GM19035 (cell line): Measurements from ENCODE around the gene WDR47.

ENCODE experiments used
- ATAC-seq: cut with Tn5 transposase; IDR thresholded peaks from one replicate; pipeline ENCODE4 v1.9.1; 2021; ENCODE audit not compliant: unreplicated experiment

The WDR47 gene

GRCh38 chr1:109041621-109042468 is at the start of gene WDR47:
Gene WDR47 (minus strand): TSS chr1:109042102. CDS start chr1:109023512, 18,590 bp downstream.
- ATAC-seq = peak; percentile 92

- ATAC-seq = peak; percentile 39
These were observed 49.4 kb upstream of the WDR47 start for GRCh38 chr1:109091078-109091838.

GRCh38 chr1:109090196-109091077 is 48.5 kb upstream of the WDR47 start, which contains the start of gene TMEM167B:
Gene TMEM167B (plus strand): TSS chr1:109090764. CDS start chr1:109090873, 109 bp downstream.
- peak; percentile 92 for ATAC-seq

GRCh38 chr1:109089242-109090015 is 47.5 kb upstream of the WDR47 start:
- ATAC-seq = no peak

GRCh38 chr1:109084563-109085517 is 42.9 kb upstream of the WDR47 start:
- no peak for ATAC-seq

- ATAC-seq = no peak
These were observed 42.0 kb upstream of the WDR47 start for GRCh38 chr1:109083923-109084322.

GRCh38 chr1:109083501-109083900 is 41.6 kb upstream of the WDR47 start:
- no peak for ATAC-seq

- ATAC-seq = no peak
These were observed 38.7 kb upstream of the WDR47 start for GRCh38 chr1:109080441-109081082.

- no peak for ATAC-seq
These were observed 37.3 kb upstream of the WDR47 start for GRCh38 chr1:109079240-109079622.

GRCh38 chr1:109078317-109078716 is 36.4 kb upstream of the WDR47 start:
- ATAC-seq = no peak

DNA sequence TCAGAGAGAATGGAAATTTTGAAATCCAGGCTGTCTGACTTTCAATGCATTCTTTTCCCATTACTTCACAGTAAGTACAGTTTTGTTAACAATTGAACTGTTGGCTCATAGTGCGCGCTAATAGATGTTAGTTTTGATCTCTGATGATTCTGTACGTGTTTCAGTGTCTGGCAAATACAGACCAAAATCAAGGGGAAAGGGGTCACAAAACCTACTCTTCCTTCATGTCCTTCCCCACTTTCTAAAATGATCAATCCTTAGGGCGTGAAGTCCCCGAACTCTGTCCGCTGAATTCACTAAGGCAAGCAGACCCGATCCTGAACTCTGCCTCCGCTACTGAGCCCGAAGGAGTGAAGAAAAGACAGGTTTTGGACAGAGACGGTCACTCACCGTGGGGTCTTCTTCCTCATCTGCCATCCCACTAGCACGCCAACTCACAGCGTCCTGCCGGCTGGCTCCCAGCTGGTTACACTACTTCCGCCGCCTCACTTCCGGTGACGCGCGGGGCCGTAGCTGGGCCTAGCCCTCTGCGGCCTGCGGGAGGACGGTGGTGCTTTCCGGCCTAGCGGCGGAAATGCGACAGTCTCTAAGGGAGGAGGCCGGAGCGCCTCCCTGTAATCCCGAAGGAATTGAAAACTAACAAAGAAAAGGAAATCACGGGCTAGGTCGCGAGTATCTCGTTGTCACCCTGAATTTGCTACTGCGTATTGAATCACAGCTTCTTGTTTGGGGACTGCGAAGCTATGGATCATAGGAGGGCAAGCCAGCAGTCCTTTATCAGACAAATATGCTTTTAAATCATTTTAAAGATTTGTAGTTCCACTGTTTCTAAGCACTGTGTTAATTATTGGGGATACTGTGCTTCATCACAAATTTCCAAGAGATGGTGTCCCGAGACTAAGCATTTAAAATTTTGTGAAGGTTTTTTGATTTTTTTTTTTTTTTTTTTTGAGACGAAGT is 33.9 kb upstream of the WDR47 start, which contains the start of gene TAF13:
TAF13 (minus strand) TSS at position 473 of the 960 bp plus-strand sequence; CDS start at position 417, 56 bp downstream.
- peak; percentile 99 for ATAC-seq

- ATAC-seq = no peak
These were observed 27.4 kb upstream of the WDR47 start for GRCh38 chr1:109069294-109069693.

GRCh38 chr1:109067883-109068282 is 26.0 kb upstream of the WDR47 start:
- ATAC-seq = no peak

GRCh38 chr1:109065137-109065536 is 23.2 kb upstream of the WDR47 start:
- ATAC-seq = no peak

DNA sequence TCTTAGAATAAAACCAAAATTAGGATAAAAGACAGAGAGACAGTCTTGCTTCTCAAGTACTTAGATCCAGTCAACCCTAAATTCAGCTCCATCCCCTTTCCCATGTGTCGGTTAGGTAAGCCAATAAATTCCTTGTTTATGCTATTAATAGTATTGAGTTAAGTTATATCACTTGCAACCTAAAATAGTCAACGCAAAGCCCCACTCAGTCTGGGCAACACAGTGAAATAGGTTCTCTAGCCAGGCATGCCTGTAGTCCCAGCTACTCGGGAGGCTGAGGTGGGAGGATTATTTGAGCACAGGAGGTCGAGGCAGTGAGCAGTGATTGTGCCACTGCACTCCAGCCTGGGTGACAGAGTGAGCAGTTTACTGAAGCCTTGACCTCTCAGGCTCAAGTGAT is 19.3 kb upstream of the WDR47 start:
- ATAC-seq = no peak

DNA sequence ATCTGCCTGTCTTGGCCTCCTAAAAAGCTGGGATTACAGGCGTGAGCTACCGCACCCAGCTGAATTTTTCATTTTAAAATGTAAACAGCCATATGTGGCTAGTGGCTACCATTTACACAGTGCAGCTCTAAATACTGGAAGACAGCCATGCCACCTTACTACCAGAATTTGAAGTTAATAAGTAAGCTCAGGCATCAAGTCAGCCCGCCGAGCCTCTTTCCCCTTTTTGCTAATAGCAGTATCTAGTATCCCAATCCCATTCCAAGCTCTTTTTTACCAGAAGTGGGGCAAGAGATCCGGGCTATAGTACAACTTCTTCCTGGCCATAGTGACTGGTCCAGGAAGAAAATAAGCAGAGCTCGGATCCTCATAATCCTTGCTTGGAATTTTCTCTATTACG is 18.8 kb upstream of the WDR47 start:
- ATAC-seq = no peak

- ATAC-seq = no peak
These were observed 17.1 kb upstream of the WDR47 start for GRCh38 chr1:109059026-109059425.
